HEK293T (cell line): Measurements from ENCODE around the gene ARL4A.
"Not testable (repeated sequence)": the region's sequence is repeated elsewhere in the genome, so short reads cannot be mapped to it uniquely, and the experiment has no call there.

Experiments
- FOXA1 ChIP-seq: fragments of 450-650 bp; IDR thresholded peaks from 2 replicates; pipeline ENCODE4 v1.6.1; 2016; ENCODE audit warnings: mild to moderate bottlenecking
- LEF1 ChIP-seq: fragments of 450-650 bp; IDR thresholded peaks from 2 replicates; pipeline ENCODE4 v1.6.1; 2017; ENCODE audit warnings: mild to moderate bottlenecking, borderline replicate concordance
- NFRKB ChIP-seq: fragments of 450-650 bp; IDR thresholded peaks from 2 replicates; pipeline ENCODE4 v1.6.1; 2016; ENCODE audit warnings: mild to moderate bottlenecking, moderate library complexity
- SP1 ChIP-seq: fragments of 450-650 bp; IDR thresholded peaks from 2 replicates; pipeline ENCODE4 v1.6.1; 2017
- SUZ12 ChIP-seq: fragments of 450-650 bp; IDR thresholded peaks from 2 replicates; pipeline ENCODE4 v1.6.1; 2016; ENCODE audit warnings: mild to moderate bottlenecking

GRCh38 chr7:12691388-12691787, 4.0 kb downstream of the ARL4A start:
- not testable (repeated sequence) for TF ChIP-seq FOXA1, LEF1, SP1, SUZ12, NFRKB
